CD4-positive, alpha-beta T cell (primary cell): ENCODE data around the gene GNG13. TPM values are rescaled to one million over a fixed set of nuclear protein-coding genes. Genes with fewer than 3 reads are reported as not detected.

Experiments used
- ATAC-seq: fragments of 200-7000 bp; cut with Tn5 transposase; one replicate; pipeline ENCODE4 v1.10.0; 2022; ENCODE audit warnings: mild to moderate bottlenecking; ENCODE audit not compliant: poor library complexity
- CTCF ChIA-PET: fragments of 350-600 bp; sonication (Branson Sonifier 250); formaldehyde crosslinking; loops from one replicate; lab custom pipeline; 2021; ENCODE audit warnings: antibody characterized with exemption, inconsistent platforms; lab: Charles Lee
- POLR2A ChIA-PET: fragments of 350-600 bp; sonication (Branson Sonifier 250); formaldehyde crosslinking; loops from one replicate; lab custom pipeline; 2021; ENCODE audit warnings: antibody characterized with exemption, inconsistent platforms; lab: Charles Lee
- DNase-seq, 14 experiments: peaks; one replicate each; pipeline ENCODE4 v3.0.0-alpha.2; 2013 to 2020; ENCODE audit warnings: mixed read lengths in 2 of 14
- H3K27ac ChIP-seq, 2 donors: one replicate each; pipeline versions ENCODE4 v1.5.1 to v1.7.0; 2013; ENCODE audit warnings: low read length in 2 of 2, low read depth in 1 of 2, mild to moderate bottlenecking in 1 of 2
- H3K27me3 ChIP-seq, 2 experiments: 1 replicate in 1 of 2; 2 replicates in 1 of 2; pipeline versions ENCODE4 v1.6.1 to v1.7.0; 2013; ENCODE audit warnings: low read length in 2 of 2, control low read depth in 1 of 2, mild to moderate bottlenecking in 1 of 2, moderate library complexity in 1 of 2; ENCODE audit not compliant: insufficient read depth in 2 of 2, control insufficient read depth in 1 of 2
- H3K36me3 ChIP-seq: one replicate; pipeline ENCODE4 v1.6.1; 2013; ENCODE audit warnings: low read length, control low read depth; ENCODE audit not compliant: insufficient read depth
- H3K4me1 ChIP-seq: one replicate; pipeline ENCODE4 v1.6.1; 2013; ENCODE audit warnings: low read length, control low read depth; ENCODE audit not compliant: insufficient read depth
- H3K4me3 ChIP-seq: one replicate; pipeline ENCODE4 v1.5.1; 2013; ENCODE audit warnings: mild to moderate bottlenecking, low read length, moderate library complexity
- H3K9me3 ChIP-seq, 2 experiments: 1 replicate in 1 of 2; 2 replicates in 1 of 2; pipeline versions ENCODE4 v1.6.1 to v1.7.0; 2013; ENCODE audit warnings: low read length in 2 of 2, mild to moderate bottlenecking in 2 of 2, control low read depth in 1 of 2, moderate library complexity in 1 of 2; ENCODE audit not compliant: control insufficient read depth in 1 of 2, insufficient read depth in 1 of 2
- H3K27ac Mint-ChIP-seq: one replicate; pipeline ENCODE4 v1.8.0; 2020; ENCODE audit warnings: mixed read lengths
- H3K27me3 Mint-ChIP-seq: one replicate; pipeline ENCODE4 v1.8.0; 2021; ENCODE audit warnings: mixed read lengths
- H3K36me3 Mint-ChIP-seq: one replicate; pipeline ENCODE4 v1.8.0; 2021; ENCODE audit warnings: low read depth, mixed read lengths
- H3K4me1 Mint-ChIP-seq: one replicate; pipeline ENCODE4 v1.8.0; 2021; ENCODE audit warnings: low read depth, mixed read lengths
- H3K4me3 Mint-ChIP-seq: one replicate; pipeline ENCODE4 v1.8.0; 2020; ENCODE audit warnings: mild to moderate bottlenecking, mixed read lengths
- H3K9me3 Mint-ChIP-seq: one replicate; pipeline ENCODE4 v1.8.0; 2020; ENCODE audit warnings: mixed read lengths
- intact Hi-C, 2 experiments: fragments of 100-400 bp; cut with DNase I in 1 of 2; cut with micrococcal nuclease in 1 of 2; formaldehyde crosslinking; loops; one replicate each; pipeline versions ENCODE4 v1.15.1 to v1.9.0; 2023 to 2025; cut with DNase I, micrococcal nuclease
- total RNA-seq, 174 experiments: library from RNA in 2 of 174; stranded (reverse) in 2 of 174; gene quantifications; one replicate each; pipeline ENCODE4 v1.2.3 and lab custom pipeline; 2021 to 2026
- TF ChIP-seq, protein P1 (sequence below): fragments of 200-600 bp; IDR thresholded peaks from one replicate; pipeline ENCODE4 v1.8.0; 2022; ENCODE audit warnings: antibody characterized with exemption, mild to moderate bottlenecking

The GNG13 gene
- total RNA-seq, 2 experiments from 2014 or later, result not detected

DNA sequence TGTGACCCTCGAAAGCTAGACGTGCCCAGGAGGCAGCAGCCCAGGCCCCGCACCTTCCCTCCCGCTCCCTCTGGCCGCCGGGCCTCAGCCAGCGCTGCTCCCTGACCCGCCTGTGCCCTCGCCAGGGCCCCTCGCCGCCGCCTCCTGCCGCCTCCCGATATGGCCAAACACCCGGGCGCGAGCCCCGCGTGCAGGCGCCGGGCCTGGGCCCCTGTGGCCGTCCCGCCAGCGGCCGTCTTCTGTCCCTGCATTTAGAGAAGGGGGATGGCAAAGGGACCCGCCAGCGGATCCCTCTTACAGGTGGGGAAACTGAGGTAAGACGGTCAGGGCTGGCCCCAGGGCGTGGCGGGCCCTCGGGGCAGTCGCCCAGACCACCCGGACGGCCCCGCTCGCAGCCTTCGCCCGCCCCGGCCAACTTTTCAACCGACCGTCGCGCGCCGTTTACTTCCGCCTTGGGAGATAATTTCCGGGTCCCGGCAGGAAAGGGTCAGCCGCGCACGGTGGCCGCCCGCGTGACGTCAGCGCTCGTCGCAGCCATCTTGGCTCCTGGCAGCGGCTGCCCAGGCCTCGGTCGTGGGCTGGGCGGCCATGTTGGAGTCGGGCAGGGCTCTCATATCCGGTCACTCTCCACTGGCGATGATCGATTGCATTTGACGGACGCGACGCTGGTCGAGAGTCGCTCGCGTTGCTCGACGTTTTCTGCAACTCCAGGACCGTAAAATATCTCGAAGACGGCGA lies 7.0 kb upstream of the GNG13 start:
- H3K36me3 ChIP-seq, result no peaks in the 10 kb centered on the region
- H3K27ac ChIP-seq, result peak overlapping the region; percentile 72 to 87
- H3K9me3 ChIP-seq, result peaks cover 0 to 10% of the 10 kb centered on the region in 2 experiments
- Mint-ChIP-seq H3K9me3 (no peaks in the 10 kb centered on the region), H3K4me3 (peak overlapping the region; percentile 95), H3K27ac (peak overlapping the region; percentile 92), H3K36me3 (no peaks in the 10 kb centered on the region), H3K27me3 (peaks cover 13% of the 10 kb centered on the region), H3K4me1 (peaks cover 15% of the 10 kb centered on the region)
- H3K4me1 ChIP-seq, result peaks cover 21% of the 10 kb centered on the region
- ChIA-PET CTCF (no interaction called here), POLR2A (interaction anchor here (0.6 to 1.5 kb wide), 5 partner anchors 19 to 287 kb away, joined by 3 to 14 read pairs (median 3); partner anchors contain the start of genes CCDC78, CHTF18 and RPUSD1)
- H3K27me3 ChIP-seq, result peaks cover 4 to 12% of the 10 kb centered on the region in 2 experiments
- ATAC-seq (peak; percentile 83), DNase-seq (peak; percentile 58 to 92 (median 77))
- intact Hi-C loops, result loop anchor here in 1 of 2 experiments (1.0 to 5.0 kb wide), 3 partner anchors 18 to 165 kb away; partner anchors contain the start of gene LMF1
- TF ChIP-seq, protein P1, sequence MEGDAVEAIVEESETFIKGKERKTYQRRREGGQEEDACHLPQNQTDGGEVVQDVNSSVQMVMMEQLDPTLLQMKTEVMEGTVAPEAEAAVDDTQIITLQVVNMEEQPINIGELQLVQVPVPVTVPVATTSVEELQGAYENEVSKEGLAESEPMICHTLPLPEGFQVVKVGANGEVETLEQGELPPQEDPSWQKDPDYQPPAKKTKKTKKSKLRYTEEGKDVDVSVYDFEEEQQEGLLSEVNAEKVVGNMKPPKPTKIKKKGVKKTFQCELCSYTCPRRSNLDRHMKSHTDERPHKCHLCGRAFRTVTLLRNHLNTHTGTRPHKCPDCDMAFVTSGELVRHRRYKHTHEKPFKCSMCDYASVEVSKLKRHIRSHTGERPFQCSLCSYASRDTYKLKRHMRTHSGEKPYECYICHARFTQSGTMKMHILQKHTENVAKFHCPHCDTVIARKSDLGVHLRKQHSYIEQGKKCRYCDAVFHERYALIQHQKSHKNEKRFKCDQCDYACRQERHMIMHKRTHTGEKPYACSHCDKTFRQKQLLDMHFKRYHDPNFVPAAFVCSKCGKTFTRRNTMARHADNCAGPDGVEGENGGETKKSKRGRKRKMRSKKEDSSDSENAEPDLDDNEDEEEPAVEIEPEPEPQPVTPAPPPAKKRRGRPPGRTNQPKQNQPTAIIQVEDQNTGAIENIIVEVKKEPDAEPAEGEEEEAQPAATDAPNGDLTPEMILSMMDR, result no peak
- H3K4me3 ChIP-seq, result peak overlapping the region; percentile 75

DNA sequence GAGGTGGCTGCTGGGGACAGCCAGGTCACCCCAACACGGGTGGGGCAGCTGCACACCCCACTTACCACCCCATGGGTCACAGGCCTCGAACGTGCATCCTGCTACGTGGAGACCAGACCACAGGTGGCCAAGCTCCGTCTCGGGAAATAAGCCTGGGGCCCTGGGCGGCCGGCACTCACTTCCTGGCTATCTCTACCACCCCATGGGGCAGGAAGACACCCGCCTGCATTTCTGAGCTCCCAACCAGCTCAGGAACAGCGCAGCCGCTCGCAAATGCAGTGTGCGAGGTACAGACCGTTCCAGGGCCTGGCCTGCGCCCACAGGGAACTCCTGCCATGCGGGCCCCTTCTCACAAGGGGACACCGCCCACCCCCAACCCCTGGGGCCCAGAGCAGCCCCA lies 4.9 kb upstream of the GNG13 start:
- peaks cover 15% of the 10 kb centered on the region for H3K27me3 Mint-ChIP-seq

DNA sequence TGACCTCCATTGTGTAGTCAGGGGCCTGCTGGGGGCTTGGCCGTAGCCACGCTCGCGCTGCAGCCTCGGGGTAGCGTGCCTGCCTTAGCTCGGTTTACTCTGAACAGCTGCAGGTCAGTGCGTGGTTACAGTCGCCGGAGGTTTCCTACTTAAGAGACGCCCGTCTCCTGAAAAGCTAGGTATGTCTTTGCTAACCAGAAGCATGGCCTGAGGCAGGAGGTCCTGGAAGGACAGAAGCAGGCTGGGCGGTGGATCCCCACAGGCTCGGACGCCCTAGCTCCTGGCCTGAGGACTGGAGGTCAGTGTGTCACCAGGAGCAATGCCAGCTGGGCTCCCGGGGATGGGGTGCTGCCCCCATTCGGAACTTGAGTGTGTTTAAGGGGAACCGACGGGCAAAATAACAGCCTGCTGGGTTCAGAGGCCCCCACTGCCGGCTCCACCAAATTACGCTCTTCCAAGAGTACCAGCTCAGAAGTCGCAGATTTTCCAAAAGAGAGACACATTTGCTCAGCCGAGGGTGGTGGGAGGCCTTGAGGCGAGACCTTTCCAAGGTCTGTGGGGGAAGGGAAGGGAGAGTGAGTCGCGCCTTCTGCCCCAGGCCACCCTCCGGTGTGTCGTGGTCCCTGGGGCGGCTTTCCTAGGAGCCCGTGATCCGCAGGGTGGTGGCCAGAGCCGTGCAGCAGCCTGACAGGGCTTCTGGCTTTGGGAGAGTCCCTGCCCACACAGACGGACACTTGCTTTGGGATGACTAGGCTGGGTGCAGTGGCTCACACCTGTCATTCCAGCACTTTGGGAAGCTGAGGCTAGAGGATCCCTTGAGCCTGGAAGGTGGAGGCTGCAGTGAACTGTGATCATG lies 3.9 kb upstream of the GNG13 start:
- peaks cover 25% of the 10 kb centered on the region for H3K4me1 ChIP-seq
- POLR2A ChIA-PET, result interaction anchor here (1.1 kb wide), 1 partner anchor 16 kb away, joined by 3 read pairs; the partner anchor contains the start of genes CHTF18 and RPUSD1
- intact Hi-C loops, result loop anchor here in 1 of 2 experiments (5.0 kb wide), 1 partner anchor 168 kb away; the partner anchor contains the start of gene LMF1
- no peak overlapping the region for H3K4me3 ChIP-seq
- peaks cover 0 to 20% of the 10 kb centered on the region in 2 experiments for H3K9me3 ChIP-seq
- H3K27ac ChIP-seq, result no peak overlapping the region
- CTCF ChIA-PET, result no interaction called here
- TF ChIP-seq, protein P1, result no peak
- peaks cover 22 to 31% of the 10 kb centered on the region in 2 experiments for H3K27me3 ChIP-seq
- Mint-ChIP-seq H3K27ac (peak overlapping the region; percentile 47), H3K27me3 (peaks cover 12% of the 10 kb centered on the region), H3K4me1 (peaks cover 13% of the 10 kb centered on the region), H3K36me3 (no peaks in the 10 kb centered on the region), H3K4me3 (peak overlapping the region; percentile 79), H3K9me3 (no peaks in the 10 kb centered on the region)
- no peak for DNase-seq
- no peak for ATAC-seq
- no peaks in the 10 kb centered on the region for H3K36me3 ChIP-seq

More for the DNA sequence above, 4.9 kb upstream of the GNG13 start:
- Mint-ChIP-seq H3K27ac (no peak overlapping the region), H3K9me3 (no peaks in the 10 kb centered on the region), H3K4me1 (peaks cover 15% of the 10 kb centered on the region), H3K4me3 (no peak overlapping the region), H3K36me3 (no peaks in the 10 kb centered on the region)
- H3K27ac ChIP-seq, result no peak overlapping the region
- CTCF ChIA-PET, result no interaction called here
- intact Hi-C loops, result loop anchor here in 1 of 2 experiments (5.0 kb wide), 1 partner anchor 167 kb away; the partner anchor contains the start of gene LMF1
- peaks cover 19 to 25% of the 10 kb centered on the region in 2 experiments for H3K27me3 ChIP-seq
- TF ChIP-seq, protein P1, result no peak
- peaks cover 0 to 16% of the 10 kb centered on the region in 2 experiments for H3K9me3 ChIP-seq
- no peaks in the 10 kb centered on the region for H3K36me3 ChIP-seq
- POLR2A ChIA-PET, result no interaction called here
- ATAC-seq, result no peak
- DNase-seq, result no peak
- H3K4me1 ChIP-seq, result peaks cover 23% of the 10 kb centered on the region
- no peak overlapping the region for H3K4me3 ChIP-seq
